ENCODE data around the gene GC. TPM values are rescaled to one million over a fixed set of nuclear protein-coding genes. Genes with fewer than 3 reads are reported as not detected.

The GC gene
- total RNA-seq: not detected in 2 replicates

GRCh38 chr4:71783972-71784371 is at the start of gene GC:
GC (minus strand) TSS chr4:71784079; CDS start chr4:71784018, 61 bp downstream.

Small RNA genes within 50 kb of the gene (small RNA-seq; reads per million reads assigned to genes)
- not detected for gene RNA5SP163

Other genes starting within 250 kb of the GC start
- 0.79 and 2.1 TPM in 2 replicates for gene NPFFR2, start 247.9 kb upstream of the GC start, total RNA-seq

All from placental epithelial cell (primary cell).